ENCODE measurements around the gene ADAMTS7. TPM values are rescaled to one million over a fixed set of nuclear protein-coding genes. Genes with fewer than 3 reads are reported as not detected.
"Not testable (repeated sequence)": the region's sequence is repeated elsewhere in the genome, so short reads cannot be mapped to it uniquely, and the experiment has no call there.

The ADAMTS7 gene
- total and polyA plus RNA-seq, 2 donors (not counting 3 experiments of a cell fraction or from before 2014, with no cell fraction given) = 49.6 to 64.7 TPM

GRCh38 chr15:78799102-78799501 lies 12.2 kb downstream of the ADAMTS7 start:
- H2AFZ ChIP-seq (ENCODE audit: low read depth, low read length); H3K9me1 ChIP-seq (replicated peaks; ENCODE audit: control insufficient read depth, extremely low read depth, insufficient read depth, low read length); H4K20me1 ChIP-seq (replicated peaks; ENCODE audit: control insufficient read depth, extremely low read depth, insufficient read depth, low read length); H3K79me2 ChIP-seq (ENCODE audit: control insufficient read depth, insufficient read depth, low read length); H3K4me2 ChIP-seq (ENCODE audit: insufficient read depth, low read length); intact Hi-C loops (cut with micrococcal nuclease); H3K9ac ChIP-seq (replicated peaks; ENCODE audit: extremely low read depth, insufficient read depth, low read length); DNase-seq (ENCODE audit: low read depth, low spot score); BruUV-seq (replicated peaks); H3K27me3 ChIP-seq (ENCODE audit: control insufficient read depth in 2 of 2, insufficient read depth in 2 of 2, low read length in 2 of 2); H3K27ac ChIP-seq (ENCODE audit: insufficient read depth, low read depth, low read length); dilution Hi-C loops (cut with MboI; ENCODE audit: extremely low pct_ligation_motif_present, low sequenced_read_pairs); FAIRE-seq; H3K9me3 ChIP-seq (replicated peaks; ENCODE audit: control insufficient read depth, insufficient read depth, low read length); H3K4me3 ChIP-seq (replicated peaks in 1 of 3; ENCODE audit: insufficient read depth in 1 of 3, low read depth in 1 of 3, low read length in 3 of 3); H3K4me1 ChIP-seq (ENCODE audit: control insufficient read depth, extremely low read depth, insufficient read depth, low read length); POLR2A ChIA-PET: not testable (repeated sequence)
- CTCF ChIA-PET = interaction anchor here (1.0 to 1.6 kb wide), 4 partner anchors 9 to 78 kb away, joined by 3 to 9 read pairs (median 5); partner anchors contain the start of gene ADAMTS7
- peaks cover 0 to 14% of the 10 kb centered on the region in 2 experiments for H3K36me3 ChIP-seq (ENCODE audit: control insufficient read depth in 2 of 2, extremely low read depth in 1 of 2, insufficient read depth in 2 of 2, low read length in 2 of 2)

GRCh38 chr15:78798355-78798754 lies 12.9 kb downstream of the ADAMTS7 start:
- H2AFZ ChIP-seq (ENCODE audit: low read depth, low read length); H3K9ac ChIP-seq (replicated peaks; ENCODE audit: extremely low read depth, insufficient read depth, low read length); H3K4me1 ChIP-seq (ENCODE audit: control insufficient read depth, extremely low read depth, insufficient read depth, low read length); intact Hi-C loops (cut with micrococcal nuclease); H3K4me2 ChIP-seq (ENCODE audit: insufficient read depth, low read length); dilution Hi-C loops (cut with MboI; ENCODE audit: extremely low pct_ligation_motif_present, low sequenced_read_pairs); H3K9me3 ChIP-seq (replicated peaks; ENCODE audit: control insufficient read depth, insufficient read depth, low read length); H4K20me1 ChIP-seq (replicated peaks; ENCODE audit: control insufficient read depth, extremely low read depth, insufficient read depth, low read length); H3K27ac ChIP-seq (ENCODE audit: insufficient read depth, low read depth, low read length); BruUV-seq (replicated peaks); H3K4me3 ChIP-seq (replicated peaks in 1 of 3; ENCODE audit: insufficient read depth in 1 of 3, low read depth in 1 of 3, low read length in 3 of 3); H3K9me1 ChIP-seq (replicated peaks; ENCODE audit: control insufficient read depth, extremely low read depth, insufficient read depth, low read length); H3K27me3 ChIP-seq (ENCODE audit: control insufficient read depth in 2 of 2, insufficient read depth in 2 of 2, low read length in 2 of 2); FAIRE-seq; POLR2A ChIA-PET; DNase-seq (ENCODE audit: low read depth, low spot score); H3K79me2 ChIP-seq (ENCODE audit: control insufficient read depth, insufficient read depth, low read length): not testable (repeated sequence)
- CTCF ChIA-PET = interaction anchor here (1.2 kb wide), 1 partner anchor 10 kb away, joined by 3 read pairs; no protein-coding TSS in a partner anchor
- peaks cover 0 to 14% of the 10 kb centered on the region in 2 experiments for H3K36me3 ChIP-seq (ENCODE audit: control insufficient read depth in 2 of 2, extremely low read depth in 1 of 2, insufficient read depth in 2 of 2, low read length in 2 of 2)

All from endothelial cell of umbilical vein (primary cell).